ENCODE measurements around the gene RAB15.

- TF ChIP-seq HMGN3 (IDR thresholded peaks at IDR 0.05; ENCODE audit: borderline replicate concordance, extremely low read depth, insufficient read length, low read depth, low read length) (no peak), EZH2 (IDR thresholded peaks at IDR 0.05; ENCODE audit: borderline replicate concordance, low read depth, low read length) (no peak), ZBTB49 (CRISPR knock-in tag; IDR thresholded peaks at IDR 0.05; ENCODE audit: borderline replicate concordance) (no peak), AFF4 (CRISPR knock-in tag; IDR thresholded peaks at IDR 0.05) (no peak)
Measured at GRCh38 chr14:64995291-64995690, 23.2 kb upstream of the RAB15 start.
